Measurements from ENCODE around the gene RRN3.
"Not testable (repeated sequence)": the region's sequence is repeated elsewhere in the genome, so short reads cannot be mapped to it uniquely, and the experiment has no call there.

RRN3 gene

GRCh38 chr16:15046692-15047376, 47.2 kb downstream of the RRN3 start:
- Histone ChIP-seq H3K9me3 (replicated peaks in 1 of 2; ENCODE audit: control insufficient read depth in 2 of 2, insufficient read depth in 1 of 2, low read depth in 1 of 2, low read length in 2 of 2) (no peaks in the 10 kb centered on the region), H3K4ac (ENCODE audit: low read length) (no peak overlapping the region), H3K18ac (ENCODE audit: low read length) (no peak overlapping the region), H3K14ac (ENCODE audit: low read length) (no peak overlapping the region), H2AFZ (ENCODE audit: low read length) (no peak overlapping the region), H3K36me3 (replicated peaks in 1 of 2; ENCODE audit: control insufficient read depth in 2 of 2, insufficient read depth in 2 of 2, low read length in 2 of 2) (peaks cover 5 to 37% of the 10 kb centered on the region in 2 donors), H3K9ac (ENCODE audit: low read depth, low read length, poor library complexity) (no peak overlapping the region), H3K4me1 (ENCODE audit: control insufficient read depth in 2 of 2, insufficient read depth in 1 of 2, low read depth in 1 of 2, low read length in 2 of 2) (no peaks in the 10 kb centered on the region), H3K4me2 (ENCODE audit: insufficient read depth, low read length, poor library complexity, severe bottlenecking) (no peak overlapping the region), H3K27me3 (ENCODE audit: control insufficient read depth in 3 of 3, insufficient read depth in 3 of 3, low read depth in 1 of 3, low read length in 3 of 3) (no peaks in the 10 kb centered on the region), H2BK120ac (ENCODE audit: low read depth, low read length) (no peak overlapping the region), H3K4me3 (ENCODE audit: low read length in 2 of 2) (peak overlapping the region in 1 of 2 donors; percentile 10), H3K79me1 (ENCODE audit: low read depth, low read length) (no peaks in the 10 kb centered on the region), H2BK15ac (ENCODE audit: low read length) (no peak overlapping the region), H2BK12ac (ENCODE audit: low read length) (no peak overlapping the region), H4K8ac (ENCODE audit: low read depth, low read length) (no peak overlapping the region), H3K23ac (ENCODE audit: low read depth, low read length, poor library complexity) (peak overlapping the region; percentile 45), H3K27ac (replicated peaks; ENCODE audit: low read length) (no peak overlapping the region), H4K91ac (ENCODE audit: low read depth, low read length, poor library complexity) (no peak overlapping the region), H2BK5ac (ENCODE audit: low read length) (no peak overlapping the region), H2AK5ac (ENCODE audit: low read depth, low read length) (no peak overlapping the region)
- no CpG with 5 or more reads among the region's 21 CpGs for WGBS, 2 donors (ENCODE audit: extremely low coverage in 2 of 2, insufficient read length in 2 of 2, insufficient replicate concordance in 1 of 2)
- DNase-seq (ENCODE audit: low spot score), result no peak

- not testable (repeated sequence) for H2AK5ac ChIP-seq (ENCODE audit: low read depth, low read length); H3K79me1 ChIP-seq (ENCODE audit: low read depth, low read length); H4K8ac ChIP-seq (ENCODE audit: low read depth, low read length); H4K91ac ChIP-seq (ENCODE audit: low read depth, low read length, poor library complexity); H3K23ac ChIP-seq (ENCODE audit: low read depth, low read length, poor library complexity); H3K4me1 ChIP-seq (ENCODE audit: control insufficient read depth in 2 of 2, insufficient read depth in 1 of 2, low read depth in 1 of 2, low read length in 2 of 2); H3K27me3 ChIP-seq (ENCODE audit: control insufficient read depth in 3 of 3, insufficient read depth in 3 of 3, low read depth in 1 of 3, low read length in 3 of 3); H2BK15ac ChIP-seq (ENCODE audit: low read length); H3K9me3 ChIP-seq (replicated peaks in 1 of 2; ENCODE audit: control insufficient read depth in 2 of 2, insufficient read depth in 1 of 2, low read depth in 1 of 2, low read length in 2 of 2); H3K4me3 ChIP-seq (ENCODE audit: low read length in 2 of 2); DNase-seq (ENCODE audit: low spot score); H3K27ac ChIP-seq (replicated peaks; ENCODE audit: low read length); H2BK120ac ChIP-seq (ENCODE audit: low read depth, low read length); H2AFZ ChIP-seq (ENCODE audit: low read length); H3K9ac ChIP-seq (ENCODE audit: low read depth, low read length, poor library complexity); H2BK12ac ChIP-seq (ENCODE audit: low read length); H3K4me2 ChIP-seq (ENCODE audit: insufficient read depth, low read length, poor library complexity, severe bottlenecking); H3K4ac ChIP-seq (ENCODE audit: low read length); H2BK5ac ChIP-seq (ENCODE audit: low read length); H3K18ac ChIP-seq (ENCODE audit: low read length); H3K14ac ChIP-seq (ENCODE audit: low read length)
- peaks cover 9 to 53% of the 10 kb centered on the region in 2 donors for H3K36me3 ChIP-seq (replicated peaks in 1 of 2; ENCODE audit: control insufficient read depth in 2 of 2, insufficient read depth in 2 of 2, low read length in 2 of 2)
- no CpG with 5 or more reads among the region's 9 CpGs for WGBS, 2 donors (ENCODE audit: extremely low coverage in 2 of 2, insufficient read length in 2 of 2, insufficient replicate concordance in 1 of 2)
These were observed 48.8 kb downstream of the RRN3 start for GRCh38 chr16:15045270-15045669.

GRCh38 chr16:15044286-15044685, 49.8 kb downstream of the RRN3 start:
- no peak overlapping the region for H3K4ac ChIP-seq (ENCODE audit: low read length)
- H4K8ac ChIP-seq (ENCODE audit: low read depth, low read length), result no peak overlapping the region
- H3K36me3 ChIP-seq (replicated peaks in 1 of 2; ENCODE audit: control insufficient read depth in 2 of 2, insufficient read depth in 2 of 2, low read length in 2 of 2), result peaks cover 11 to 62% of the 10 kb centered on the region in 2 donors
- no peak overlapping the region for H2BK5ac ChIP-seq (ENCODE audit: low read length)
- H3K23ac ChIP-seq (ENCODE audit: low read depth, low read length, poor library complexity), result no peak overlapping the region
- no peak overlapping the region for H3K4me3 ChIP-seq (ENCODE audit: low read length in 2 of 2)
- WGBS, 2 donors (ENCODE audit: extremely low coverage in 2 of 2, insufficient read length in 2 of 2, insufficient replicate concordance in 1 of 2), result no CpG with 5 or more reads among the region's 11 CpGs
- H3K14ac ChIP-seq (ENCODE audit: low read length), result no peak overlapping the region
- H3K4me1 ChIP-seq (ENCODE audit: control insufficient read depth in 2 of 2, insufficient read depth in 1 of 2, low read depth in 1 of 2, low read length in 2 of 2), result no peaks in the 10 kb centered on the region
- H2AK5ac ChIP-seq (ENCODE audit: low read depth, low read length), result no peak overlapping the region
- H2BK12ac ChIP-seq (ENCODE audit: low read length), result no peak overlapping the region
- no peak overlapping the region for H3K9ac ChIP-seq (ENCODE audit: low read depth, low read length, poor library complexity)
- H2BK120ac ChIP-seq (ENCODE audit: low read depth, low read length), result no peak overlapping the region
- no peak overlapping the region for H3K18ac ChIP-seq (ENCODE audit: low read length)
- H4K91ac ChIP-seq (ENCODE audit: low read depth, low read length, poor library complexity), result no peak overlapping the region
- no peak overlapping the region for H2BK15ac ChIP-seq (ENCODE audit: low read length)
- no peaks in the 10 kb centered on the region for H3K9me3 ChIP-seq (replicated peaks in 1 of 2; ENCODE audit: control insufficient read depth in 2 of 2, insufficient read depth in 1 of 2, low read depth in 1 of 2, low read length in 2 of 2)
- H2AFZ ChIP-seq (ENCODE audit: low read length), result no peak overlapping the region
- no peaks in the 10 kb centered on the region for H3K27me3 ChIP-seq (ENCODE audit: control insufficient read depth in 3 of 3, insufficient read depth in 3 of 3, low read depth in 1 of 3, low read length in 3 of 3)
- no peak overlapping the region for H3K27ac ChIP-seq (replicated peaks; ENCODE audit: low read length)
- DNase-seq (ENCODE audit: low spot score), result no peak
- no peaks in the 10 kb centered on the region for H3K79me1 ChIP-seq (ENCODE audit: low read depth, low read length)
- no peak overlapping the region for H3K4me2 ChIP-seq (ENCODE audit: insufficient read depth, low read length, poor library complexity, severe bottlenecking)

DNA sequence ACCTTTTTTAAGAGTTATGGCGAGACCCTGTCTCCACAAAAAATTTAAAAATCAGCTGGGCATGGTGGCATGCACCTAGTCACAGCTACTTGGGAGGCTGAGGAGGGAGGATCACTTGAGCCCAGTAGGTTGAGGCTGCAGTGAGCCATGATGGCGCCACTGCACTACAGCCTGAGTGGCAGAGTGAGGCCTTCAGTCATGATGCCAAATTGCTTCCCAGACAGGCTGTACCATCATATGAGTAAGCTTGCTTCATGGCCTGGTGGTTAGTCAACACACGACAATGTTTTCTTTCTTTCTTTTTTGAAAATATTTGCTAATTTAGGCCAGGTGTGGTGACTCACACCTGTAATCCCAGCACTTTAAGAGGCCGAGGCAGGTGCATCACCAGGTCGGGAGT, 50.7 kb downstream of the RRN3 start:
- DNase-seq (ENCODE audit: low spot score), result no peak
- Histone ChIP-seq H3K9ac (ENCODE audit: low read depth, low read length, poor library complexity) (no peak overlapping the region), H2BK5ac (ENCODE audit: low read length) (no peak overlapping the region), H3K27me3 (ENCODE audit: control insufficient read depth in 3 of 3, insufficient read depth in 3 of 3, low read depth in 1 of 3, low read length in 3 of 3) (no peaks in the 10 kb centered on the region), H2BK12ac (ENCODE audit: low read length) (no peak overlapping the region), H3K23ac (ENCODE audit: low read depth, low read length, poor library complexity) (no peak overlapping the region), H2BK15ac (ENCODE audit: low read length) (no peak overlapping the region), H2BK120ac (ENCODE audit: low read depth, low read length) (no peak overlapping the region), H4K91ac (ENCODE audit: low read depth, low read length, poor library complexity) (no peak overlapping the region), H2AK5ac (ENCODE audit: low read depth, low read length) (no peak overlapping the region), H3K14ac (ENCODE audit: low read length) (no peak overlapping the region), H2AFZ (ENCODE audit: low read length) (no peak overlapping the region), H3K4me1 (ENCODE audit: control insufficient read depth in 2 of 2, insufficient read depth in 1 of 2, low read depth in 1 of 2, low read length in 2 of 2) (peaks cover 0 to 2% of the 10 kb centered on the region in 2 donors), H3K18ac (ENCODE audit: low read length) (no peak overlapping the region), H3K79me1 (ENCODE audit: low read depth, low read length) (no peaks in the 10 kb centered on the region), H3K4ac (ENCODE audit: low read length) (no peak overlapping the region), H3K4me2 (ENCODE audit: insufficient read depth, low read length, poor library complexity, severe bottlenecking) (no peak overlapping the region), H3K36me3 (replicated peaks in 1 of 2; ENCODE audit: control insufficient read depth in 2 of 2, insufficient read depth in 2 of 2, low read length in 2 of 2) (peaks cover 11 to 72% of the 10 kb centered on the region in 2 donors), H3K9me3 (replicated peaks in 1 of 2; ENCODE audit: control insufficient read depth in 2 of 2, insufficient read depth in 1 of 2, low read depth in 1 of 2, low read length in 2 of 2) (no peaks in the 10 kb centered on the region), H4K8ac (ENCODE audit: low read depth, low read length) (no peak overlapping the region), H3K4me3 (ENCODE audit: low read length in 2 of 2) (no peak overlapping the region), H3K27ac (replicated peaks; ENCODE audit: low read length) (no peak overlapping the region)
- WGBS, 2 donors (ENCODE audit: extremely low coverage in 2 of 2, insufficient read length in 2 of 2, insufficient replicate concordance in 1 of 2), result no CpG with 5 or more reads among the region's 5 CpGs

All from neuronal stem cell (in vitro differentiated cells).